ENCODE data around the gene PSME1.

DNA sequence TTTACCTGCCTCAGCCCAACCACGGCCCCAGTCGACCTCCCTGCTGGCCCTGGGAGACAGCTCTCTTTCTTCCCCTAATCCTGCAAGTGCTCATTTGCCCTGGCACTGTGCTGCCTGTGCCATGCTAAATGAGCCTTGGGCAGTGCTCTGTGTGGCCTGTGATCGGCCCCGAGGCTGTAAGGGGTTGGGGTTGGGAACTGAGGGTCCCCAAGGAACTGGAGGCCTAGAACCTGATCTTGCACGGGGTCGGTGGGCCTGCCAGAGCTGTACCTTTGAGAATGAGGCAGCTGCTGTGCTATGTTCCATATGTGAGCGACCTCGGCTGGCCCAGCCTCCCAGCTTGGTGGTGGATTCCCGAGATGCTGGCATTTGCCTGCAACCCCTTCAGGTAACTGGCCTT is 14.1 kb downstream of the PSME1 start:
- TF ChIP-seq, protein P1, sequence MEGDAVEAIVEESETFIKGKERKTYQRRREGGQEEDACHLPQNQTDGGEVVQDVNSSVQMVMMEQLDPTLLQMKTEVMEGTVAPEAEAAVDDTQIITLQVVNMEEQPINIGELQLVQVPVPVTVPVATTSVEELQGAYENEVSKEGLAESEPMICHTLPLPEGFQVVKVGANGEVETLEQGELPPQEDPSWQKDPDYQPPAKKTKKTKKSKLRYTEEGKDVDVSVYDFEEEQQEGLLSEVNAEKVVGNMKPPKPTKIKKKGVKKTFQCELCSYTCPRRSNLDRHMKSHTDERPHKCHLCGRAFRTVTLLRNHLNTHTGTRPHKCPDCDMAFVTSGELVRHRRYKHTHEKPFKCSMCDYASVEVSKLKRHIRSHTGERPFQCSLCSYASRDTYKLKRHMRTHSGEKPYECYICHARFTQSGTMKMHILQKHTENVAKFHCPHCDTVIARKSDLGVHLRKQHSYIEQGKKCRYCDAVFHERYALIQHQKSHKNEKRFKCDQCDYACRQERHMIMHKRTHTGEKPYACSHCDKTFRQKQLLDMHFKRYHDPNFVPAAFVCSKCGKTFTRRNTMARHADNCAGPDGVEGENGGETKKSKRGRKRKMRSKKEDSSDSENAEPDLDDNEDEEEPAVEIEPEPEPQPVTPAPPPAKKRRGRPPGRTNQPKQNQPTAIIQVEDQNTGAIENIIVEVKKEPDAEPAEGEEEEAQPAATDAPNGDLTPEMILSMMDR (IDR thresholded peaks at IDR 0.05; ENCODE audit: extremely low read depth in 1 of 2, insufficient read depth in 1 of 2, low read depth in 1 of 2, low read length in 2 of 2): no peak
- TF ChIP-seq GATA2 (IDR thresholded peaks at IDR 0.05; ENCODE audit: insufficient read depth, insufficient read length, low read depth, low read length): no peak
- no peak for TF ChIP-seq EZH2 (IDR thresholded peaks at IDR 0.05; ENCODE audit: borderline replicate concordance, low read depth, low read length, severe bottlenecking)
- TF ChIP-seq POLR2A (IDR thresholded peaks at IDR 0.05; ENCODE audit: low read depth, low read length): no peak
- no peak for TF ChIP-seq MYC (IDR thresholded peaks at IDR 0.05; ENCODE audit: low read depth, low read length)
- TF ChIP-seq JUN (IDR thresholded peaks at IDR 0.05; ENCODE audit: borderline replicate concordance, insufficient read depth, insufficient read length, low read depth): no peak
- TF ChIP-seq, protein P2, sequence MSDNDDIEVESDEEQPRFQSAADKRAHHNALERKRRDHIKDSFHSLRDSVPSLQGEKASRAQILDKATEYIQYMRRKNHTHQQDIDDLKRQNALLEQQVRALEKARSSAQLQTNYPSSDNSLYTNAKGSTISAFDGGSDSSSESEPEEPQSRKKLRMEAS (IDR thresholded peaks at IDR 0.05; ENCODE audit: insufficient read depth, insufficient read length): no peak
- TF ChIP-seq POLR2AphosphoS5 (IDR thresholded peaks at IDR 0.05; ENCODE audit: insufficient read depth, low read depth, low read length): no peak
- no peak for TF ChIP-seq FOS (IDR thresholded peaks at IDR 0.05; ENCODE audit: borderline replicate concordance, insufficient read depth, low read length)

Measured in endothelial cell of umbilical vein (primary cell).